ENCODE results near the gene FGG. TPM values are rescaled to one million over a fixed set of nuclear protein-coding genes. Genes with fewer than 3 reads are reported as not detected.
A peak's percentile ranks its signal among the peaks of the same experiment; 100 is the strongest.

The FGG gene
- total and polyA plus RNA-seq, 10 of the 15 experiments (the other 5 are each of a cell fraction or from before 2014, with no cell fraction given): 1.8 TPM; not detected in 9

- POLR2A ChIA-PET: interaction anchor here (0.7 to 1.3 kb wide), 2 partner anchors 68 to 1257 kb away, joined by 4 to 9 read pairs; partner anchors contain the start of gene PLRG1
- intact Hi-C loops (cut with micrococcal nuclease; ENCODE audit: unreplicated experiment) (loop anchor here (1.0 kb wide), 2 partner anchors 60 to 67 kb away; no protein-coding TSS in a partner anchor), in situ Hi-C loops (cut with MboI) (loop anchor here (5.0 kb wide), 1 partner anchor 67 kb away; the partner anchor contains the start of gene PLRG1)
- FAIRE-seq (peak; percentile 75), DNase-seq (ENCODE audit: low read depth, low spot score) (peak; percentile 21), ATAC-seq (peak; percentile 88)
- Histone ChIP-seq H3K4me1 (ENCODE audit: control insufficient read depth, insufficient read depth, low read length) (peaks cover 13% of the 10 kb centered on the region), H3K36me3 (ENCODE audit: control insufficient read depth in 2 of 2, insufficient read depth in 2 of 2, low read length in 1 of 2) (no peaks in the 10 kb centered on the region), H3K9me3 (replicated peaks; ENCODE audit: control insufficient read depth, insufficient read depth, low read length) (no peaks in the 10 kb centered on the region), H3K27me3 (replicated peaks in 1 of 2; ENCODE audit: control insufficient read depth in 2 of 2, insufficient read depth in 2 of 2, low read length in 1 of 2) (no peaks in the 10 kb centered on the region), H4K20me1 (ENCODE audit: control insufficient read depth, insufficient read depth) (no peaks in the 10 kb centered on the region), H3K4me2 (ENCODE audit: control insufficient read depth, insufficient read depth) (no peak overlapping the region), H3K27ac (ENCODE audit: control insufficient read depth, insufficient read depth) (no peak overlapping the region), H3K79me2 (ENCODE audit: control insufficient read depth, insufficient read depth, low read length) (no peaks in the 10 kb centered on the region), H2AFZ (ENCODE audit: control insufficient read depth, low read depth, low read length) (peak overlapping the region; percentile 15; the same call in 1 of the 2 replicates), H3K4me3 (no peak overlapping the region), H3K9ac (ENCODE audit: control insufficient read depth, insufficient read depth, low read length) (no peak overlapping the region)
- no TSS peak for BruUV-seq (replicated peaks)
- SMC1A ChIA-PET (ENCODE audit: uncharacterized antibody, unreplicated experiment): interaction anchor here (0.7 to 7.2 kb wide), 15 partner anchors 9 to 352 kb away, joined by 3 to 119 read pairs (median 5); partner anchors contain the start of genes FGB and PLRG1
- RAD21 ChIA-PET (ENCODE audit: unreplicated experiment): interaction anchor here (0.7 to 7.1 kb wide), 8 partner anchors 11 to 69 kb away, joined by 3 to 88 read pairs (median 10); partner anchors contain the start of genes FGB and PLRG1
- CTCF ChIA-PET: interaction anchor here (0.7 to 19.0 kb wide), 18 partner anchors 9 to 363 kb away, joined by 3 to 796 read pairs (median 5); partner anchors contain the start of genes FGB and PLRG1
- 34% methylated on average over 4 of the region's 4 CpGs for WGBS (ENCODE audit: insufficient coverage, insufficient replicate concordance, low lambda C conversion rate, missing lambda C conversion rate)
- TF ChIP-seq HCFC1 (IDR thresholded peaks at IDR 0.05; ENCODE audit: low read length) (no peak), MYC (IDR thresholded peaks at IDR 0.05; ENCODE audit: insufficient read depth, insufficient read length, insufficient replicate concordance, low read length, severe bottlenecking) (no peak), TCF3 (IDR thresholded peaks at IDR 0.05; ENCODE audit: borderline replicate concordance, insufficient read depth, low read depth, low read length) (no peak), SREBF1 (IDR thresholded peaks at IDR 0.05; ENCODE audit: low read length) (no peak), PKNOX1 (IDR thresholded peaks at IDR 0.05) (peak; percentile 28; the same call in 1 of the 2 replicates), ZNF274 (IDR thresholded peaks at IDR 0.05; ENCODE audit: insufficient read depth, insufficient read length) (no peak), SPI1 (IDR thresholded peaks at IDR 0.05; ENCODE audit: borderline replicate concordance, insufficient read depth, low read depth, low read length) (no peak), BHLHE40 (IDR thresholded peaks at IDR 0.05; ENCODE audit: borderline replicate concordance in 1 of 2, low read depth in 2 of 2, low read length in 1 of 2) (no peak), CREB1 (IDR thresholded peaks at IDR 0.05; ENCODE audit: low read depth) (no peak), CTCF (IDR thresholded peaks at IDR 0.05 in 2 of 3, conservative IDR thresholded peaks at IDR 0.05 in 1 of 3; ENCODE audit: control insufficient read depth in 2 of 3, extremely low read depth in 1 of 3, insufficient read depth in 1 of 3, low read depth in 3 of 3, low read length in 3 of 3) (peak; percentile 68 to 82 (median 69)), SREBF2 (IDR thresholded peaks at IDR 0.05; ENCODE audit: low read length) (no peak), NFYA (IDR thresholded peaks at IDR 0.05; ENCODE audit: borderline replicate concordance, low read depth, low read length) (no peak), ZNF217 (IDR thresholded peaks at IDR 0.05) (no peak), YY1 (IDR thresholded peaks at IDR 0.05; ENCODE audit: low read depth, low read length) (peak; percentile 65; the same call in 1 of the 2 replicates), POLR2AphosphoS2 (IDR thresholded peaks at IDR 0.05; ENCODE audit: low read depth, low read length) (no peak), LARP7 (IDR thresholded peaks at IDR 0.05) (no peak), BCL3 (IDR thresholded peaks at IDR 0.05; ENCODE audit: borderline replicate concordance, insufficient read depth, low read depth, low read length, poor library complexity, severe bottlenecking) (no peak), SUPT20H (IDR thresholded peaks at IDR 0.05; ENCODE audit: borderline replicate concordance, control insufficient read depth, low read depth, low read length) (no peak), BMI1 (IDR thresholded peaks at IDR 0.05; ENCODE audit: borderline replicate concordance) (no peak)
These were observed 6.4 kb upstream of the FGG start for GRCh38 chr4:154618708-154619315.

All from GM12878 (cell line).